Large intestine (tissue), 3 donors: Measurements from ENCODE around the gene MYB. TPM values are rescaled to one million over a fixed set of nuclear protein-coding genes. Genes with fewer than 3 reads are reported as not detected.

Experiments
- DNase-seq, 2 donors: peaks; one replicate each; pipeline versions ENCODE4 v3.0.0 to v3.0.0-alpha.2; 2013
- H3K27ac ChIP-seq: one replicate; pipeline ENCODE4 v1.5.1; 2013; ENCODE audit warnings: low read length
- H3K27me3 ChIP-seq: 2 replicates; pipeline ENCODE4 v1.6.1; 2013; ENCODE audit warnings: low read length; ENCODE audit not compliant: control insufficient read depth, insufficient read depth
- H3K36me3 ChIP-seq: 2 replicates; pipeline ENCODE4 v1.6.1; 2013; ENCODE audit warnings: low read length; ENCODE audit not compliant: control insufficient read depth, insufficient read depth
- H3K4me1 ChIP-seq: one replicate; pipeline ENCODE4 v1.6.1; 2013; ENCODE audit warnings: low read length; ENCODE audit not compliant: control insufficient read depth, insufficient read depth
- H3K4me3 ChIP-seq: one replicate; pipeline ENCODE4 v1.5.1; 2013; ENCODE audit warnings: low read length
- H3K9me3 ChIP-seq: one replicate; pipeline ENCODE4 v1.6.1; 2013; ENCODE audit warnings: mild to moderate bottlenecking, low read depth, low read length, moderate library complexity; ENCODE audit not compliant: control insufficient read depth
- WGBS: methylation state at CpG from one replicate; pipeline ENCODE4 v1.1.5; 2013; ENCODE audit warnings: low lambda C conversion rate; ENCODE audit not compliant: insufficient coverage; 5-methylcytosine and 5-hydroxymethylcytosine counted together
- polyA plus RNA-seq: library from polyadenylated mRNA; unstranded; fragments of 120-200 nt; gene quantifications from one replicate; pipeline ENCODE4 v1.2.1, GENCODE V29; 2013

The MYB gene
- polyA plus RNA-seq, 1 donor: 12.1 TPM

- DNase-seq: no peak
- no CpG with 5 or more reads among the region's 1 CpG for WGBS
- H3K36me3 ChIP-seq: peaks cover 6% of the 10 kb centered on the region
Observed at GRCh38 chr6:135202836-135203235, 21.7 kb downstream of the MYB start.

GRCh38 chr6:135204951-135205350 is 23.8 kb downstream of the MYB start:
- Histone ChIP-seq H3K9me3 (no peaks in the 10 kb centered on the region), H3K36me3 (peaks cover 7% of the 10 kb centered on the region), H3K4me1 (no peaks in the 10 kb centered on the region), H3K27me3 (no peaks in the 10 kb centered on the region), H3K4me3 (no peak overlapping the region), H3K27ac (no peak overlapping the region)
- 88% methylated on average over 3 of the region's 4 CpGs for WGBS
- no peak for DNase-seq

More at GRCh38 chr6:135202836-135203235, 21.7 kb downstream of the MYB start:
- H3K27ac ChIP-seq: no peak overlapping the region
- no peak overlapping the region for H3K4me3 ChIP-seq
- no peaks in the 10 kb centered on the region for H3K9me3 ChIP-seq
- no peaks in the 10 kb centered on the region for H3K4me1 ChIP-seq
- no peaks in the 10 kb centered on the region for H3K27me3 ChIP-seq

GRCh38 chr6:135209803-135210202 is 28.7 kb downstream of the MYB start:
- H3K27me3 ChIP-seq: no peaks in the 10 kb centered on the region
- H3K27ac ChIP-seq: no peak overlapping the region
- DNase-seq: no peak
- H3K9me3 ChIP-seq: no peaks in the 10 kb centered on the region
- H3K36me3 ChIP-seq: peaks cover 2% of the 10 kb centered on the region
- 92% methylated on average over 3 of the region's 6 CpGs for WGBS
- H3K4me1 ChIP-seq: no peaks in the 10 kb centered on the region
- no peak overlapping the region for H3K4me3 ChIP-seq

GRCh38 chr6:135210632-135211305 is 29.7 kb downstream of the MYB start:
- Histone ChIP-seq H3K9me3 (no peaks in the 10 kb centered on the region), H3K4me3 (no peak overlapping the region), H3K27ac (no peak overlapping the region), H3K27me3 (no peaks in the 10 kb centered on the region), H3K36me3 (peaks cover 2% of the 10 kb centered on the region), H3K4me1 (no peaks in the 10 kb centered on the region)
- no peak for DNase-seq
- 78% methylated on average over 4 of the region's 12 CpGs for WGBS

GRCh38 chr6:135211306-135211702 is 30.2 kb downstream of the MYB start:
- no CpG with 5 or more reads among the region's 2 CpGs for WGBS
- no peaks in the 10 kb centered on the region for H3K9me3 ChIP-seq

GRCh38 chr6:135212020-135212806 is 31.1 kb downstream of the MYB start:
- Histone ChIP-seq H3K27me3 (no peaks in the 10 kb centered on the region), H3K4me3 (no peak overlapping the region), H3K4me1 (no peaks in the 10 kb centered on the region), H3K9me3 (no peaks in the 10 kb centered on the region), H3K36me3 (peaks cover 2% of the 10 kb centered on the region), H3K27ac (no peak overlapping the region)
- DNase-seq: peak in 1 of 2 donors; percentile 18
- WGBS: no CpG with 5 or more reads among the region's 3 CpGs

More at GRCh38 chr6:135211306-135211702, 30.2 kb downstream of the MYB start:
- H3K36me3 ChIP-seq: peaks cover 2% of the 10 kb centered on the region
- H3K4me3 ChIP-seq: no peak overlapping the region
- H3K27me3 ChIP-seq: no peaks in the 10 kb centered on the region
- no peak for DNase-seq
- H3K27ac ChIP-seq: no peak overlapping the region
- no peaks in the 10 kb centered on the region for H3K4me1 ChIP-seq

- Histone ChIP-seq H3K27ac (no peak overlapping the region), H3K36me3 (peaks cover 2% of the 10 kb centered on the region), H3K27me3 (no peaks in the 10 kb centered on the region), H3K9me3 (no peaks in the 10 kb centered on the region), H3K4me3 (no peak overlapping the region), H3K4me1 (no peaks in the 10 kb centered on the region)
- WGBS: no CpG with 5 or more reads among the region's 5 CpGs
- no peak for DNase-seq
Observed at GRCh38 chr6:135212935-135213334, 31.8 kb downstream of the MYB start.

- no peaks in the 10 kb centered on the region for H3K9me3 ChIP-seq
- H3K4me1 ChIP-seq: no peaks in the 10 kb centered on the region
- H3K27me3 ChIP-seq: no peaks in the 10 kb centered on the region
- no CpG with 5 or more reads among the region's 4 CpGs for WGBS
- H3K36me3 ChIP-seq: peaks cover 2% of the 10 kb centered on the region
- H3K4me3 ChIP-seq: no peak overlapping the region
- H3K27ac ChIP-seq: no peak overlapping the region
- no peak for DNase-seq
Observed at GRCh38 chr6:135213616-135214015, 32.5 kb downstream of the MYB start.

GRCh38 chr6:135215160-135215559 is 34.1 kb downstream of the MYB start:
- peaks cover 3% of the 10 kb centered on the region for H3K36me3 ChIP-seq
- no peak overlapping the region for H3K27ac ChIP-seq
- H3K9me3 ChIP-seq: no peaks in the 10 kb centered on the region
- no peaks in the 10 kb centered on the region for H3K4me1 ChIP-seq
- H3K4me3 ChIP-seq: no peak overlapping the region
- WGBS: no CpG with 5 or more reads among the region's 3 CpGs
- H3K27me3 ChIP-seq: no peaks in the 10 kb centered on the region
- no peak for DNase-seq

- Histone ChIP-seq H3K36me3 (peaks cover 3% of the 10 kb centered on the region), H3K4me3 (no peak overlapping the region), H3K9me3 (no peaks in the 10 kb centered on the region), H3K27me3 (no peaks in the 10 kb centered on the region), H3K4me1 (no peaks in the 10 kb centered on the region), H3K27ac (no peak overlapping the region)
- WGBS: 84% methylated on average over 3 of the region's 6 CpGs
- DNase-seq: no peak
Observed at GRCh38 chr6:135215563-135215962, 34.5 kb downstream of the MYB start.
